Nephron (organoid): ENCODE measurements around the gene CGREF1.

ENCODE experiments used
- H3K27ac Mint-ChIP-seq, 3 experiments: 2 replicates each; pipeline ENCODE4 v1.8.0; 2020; ENCODE audit warnings: mixed read lengths in 3 of 3, mild to moderate bottlenecking in 2 of 3, moderate library complexity in 1 of 3
- H3K27me3 Mint-ChIP-seq: 2 replicates; pipeline ENCODE4 v1.8.0; 2021; ENCODE audit warnings: low read depth, mild to moderate bottlenecking, moderate library complexity, mixed read lengths
- H3K36me3 Mint-ChIP-seq: 2 replicates; pipeline ENCODE4 v1.8.0; 2020; ENCODE audit warnings: low read depth, mixed read lengths
- H3K4me1 Mint-ChIP-seq: 2 replicates; pipeline ENCODE4 v1.8.0; 2020; ENCODE audit warnings: mixed read lengths
- H3K4me3 Mint-ChIP-seq, 3 experiments: 2 replicates each; pipeline ENCODE4 v1.8.0; 2020; ENCODE audit warnings: mild to moderate bottlenecking in 3 of 3, mixed read lengths in 3 of 3, moderate library complexity in 2 of 3
- H3K9me3 Mint-ChIP-seq: 2 replicates; pipeline ENCODE4 v1.8.0; 2020; ENCODE audit warnings: mixed read lengths
- TF ChIP-seq, protein P1 (sequence below), 3 experiments: fragments of 200-600 bp; sonication (generic); IDR thresholded peaks; one replicate each; pipeline ENCODE4 v1.5.0; 2021; ENCODE audit warnings: antibody characterized with exemption in 3 of 3; ENCODE audit not compliant: unreplicated experiment in 3 of 3

Gene CGREF1, protein sequence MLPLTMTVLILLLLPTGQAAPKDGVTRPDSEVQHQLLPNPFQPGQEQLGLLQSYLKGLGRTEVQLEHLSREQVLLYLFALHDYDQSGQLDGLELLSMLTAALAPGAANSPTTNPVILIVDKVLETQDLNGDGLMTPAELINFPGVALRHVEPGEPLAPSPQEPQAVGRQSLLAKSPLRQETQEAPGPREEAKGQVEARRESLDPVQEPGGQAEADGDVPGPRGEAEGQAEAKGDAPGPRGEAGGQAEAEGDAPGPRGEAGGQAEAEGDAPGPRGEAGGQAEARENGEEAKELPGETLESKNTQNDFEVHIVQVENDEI

DNA sequence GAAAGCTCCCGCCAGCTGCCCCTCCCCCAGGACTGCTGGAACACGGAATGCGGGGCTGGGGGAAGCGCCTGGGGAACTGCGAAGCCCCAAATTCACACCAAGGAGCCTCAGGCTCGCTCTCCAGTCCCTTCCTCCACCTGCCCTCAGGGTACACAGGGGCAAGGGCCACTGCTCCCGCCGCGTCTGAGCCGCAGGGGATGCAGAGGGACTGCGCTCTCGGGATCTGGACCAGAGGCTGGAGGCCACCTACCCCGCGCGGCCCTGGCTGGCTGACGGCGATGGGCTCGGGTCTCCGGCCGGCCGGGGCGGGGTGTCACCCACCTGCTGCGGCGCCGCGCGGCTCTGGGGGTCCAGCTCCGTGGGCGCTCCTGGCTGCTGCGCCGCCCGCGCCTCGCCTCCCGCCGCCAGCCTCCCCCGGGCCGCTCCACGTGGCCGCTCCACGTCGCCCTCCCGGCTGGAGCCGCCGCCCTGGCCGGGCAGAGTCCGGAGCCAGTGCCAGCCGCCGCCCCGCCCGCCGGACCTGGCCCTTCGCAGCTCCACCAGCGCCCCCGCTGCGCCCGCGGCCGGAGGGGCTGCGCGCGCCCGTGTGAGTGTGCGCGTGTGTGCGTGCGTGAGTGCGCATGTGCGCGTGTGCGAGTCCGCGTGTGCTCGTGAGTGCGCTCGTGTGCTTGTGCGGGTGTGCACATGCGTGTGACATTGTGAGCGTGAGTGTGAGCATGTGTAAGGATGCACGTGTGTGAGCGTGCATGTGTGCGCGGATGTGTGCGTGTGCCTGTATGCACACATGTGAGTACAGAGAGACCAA, at the start of gene CGREF1:
CGREF1 (minus strand) TSS at position 604 of the 805 bp plus-strand sequence. CDS start 14,762 bp downstream, outside the sequence.
- TF ChIP-seq, protein P1, sequence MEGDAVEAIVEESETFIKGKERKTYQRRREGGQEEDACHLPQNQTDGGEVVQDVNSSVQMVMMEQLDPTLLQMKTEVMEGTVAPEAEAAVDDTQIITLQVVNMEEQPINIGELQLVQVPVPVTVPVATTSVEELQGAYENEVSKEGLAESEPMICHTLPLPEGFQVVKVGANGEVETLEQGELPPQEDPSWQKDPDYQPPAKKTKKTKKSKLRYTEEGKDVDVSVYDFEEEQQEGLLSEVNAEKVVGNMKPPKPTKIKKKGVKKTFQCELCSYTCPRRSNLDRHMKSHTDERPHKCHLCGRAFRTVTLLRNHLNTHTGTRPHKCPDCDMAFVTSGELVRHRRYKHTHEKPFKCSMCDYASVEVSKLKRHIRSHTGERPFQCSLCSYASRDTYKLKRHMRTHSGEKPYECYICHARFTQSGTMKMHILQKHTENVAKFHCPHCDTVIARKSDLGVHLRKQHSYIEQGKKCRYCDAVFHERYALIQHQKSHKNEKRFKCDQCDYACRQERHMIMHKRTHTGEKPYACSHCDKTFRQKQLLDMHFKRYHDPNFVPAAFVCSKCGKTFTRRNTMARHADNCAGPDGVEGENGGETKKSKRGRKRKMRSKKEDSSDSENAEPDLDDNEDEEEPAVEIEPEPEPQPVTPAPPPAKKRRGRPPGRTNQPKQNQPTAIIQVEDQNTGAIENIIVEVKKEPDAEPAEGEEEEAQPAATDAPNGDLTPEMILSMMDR (IDR thresholded peaks at IDR 0.05; ENCODE audit: unreplicated experiment in 3 of 3), result no peak
- H3K27ac Mint-ChIP-seq, result no peak within 1 kb of the TSS
- H3K4me1 Mint-ChIP-seq, result peaks cover 6% of the 10 kb centered on the region
- H3K36me3 Mint-ChIP-seq, result no peaks in the 10 kb centered on the region
- peak within 1 kb of the TSS; percentile 76 to 87 (median 80) for H3K4me3 Mint-ChIP-seq
- H3K27me3 Mint-ChIP-seq, result peaks cover 77% of the 10 kb centered on the region
- peaks cover 2% of the 10 kb centered on the region for H3K9me3 Mint-ChIP-seq

DNA sequence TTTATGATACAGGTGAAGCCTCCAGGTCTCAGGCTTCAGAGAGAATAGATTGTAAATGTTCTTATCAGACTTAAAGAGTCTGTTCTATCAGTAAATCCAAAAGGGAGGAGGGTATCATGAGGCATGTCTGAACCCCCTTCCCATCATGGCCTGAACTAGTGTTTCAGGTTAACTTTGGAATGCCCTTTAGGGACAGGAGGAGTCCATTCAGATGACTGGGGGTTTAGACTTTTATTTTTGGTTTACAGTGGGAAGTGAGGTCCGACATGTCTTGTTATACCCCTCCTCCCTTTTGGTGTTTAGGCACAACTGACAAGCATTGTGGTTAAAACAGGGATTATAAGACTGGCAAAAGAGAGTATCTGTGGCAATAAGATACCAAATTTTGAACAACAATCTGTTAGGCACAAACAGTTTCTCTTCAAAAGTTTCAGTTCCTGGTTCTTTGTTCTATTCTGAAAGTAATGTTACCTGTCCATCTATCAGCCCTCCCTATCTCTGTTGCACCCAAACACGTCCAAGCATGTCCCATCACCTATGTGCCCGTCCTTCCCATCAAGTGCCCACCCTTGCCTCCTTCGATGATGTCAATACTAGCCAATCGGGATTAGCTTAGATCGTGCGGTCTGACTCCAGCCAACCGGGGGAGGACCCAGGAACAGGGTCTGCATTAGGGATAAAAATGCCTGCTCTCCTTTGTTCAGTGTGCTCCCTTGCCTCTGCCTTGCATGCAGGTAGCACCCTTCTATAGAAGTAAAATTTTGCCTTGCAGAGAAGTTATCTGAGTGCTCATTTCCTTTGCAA, 46.2 kb upstream of the CGREF1 start:
- H3K4me1 Mint-ChIP-seq, result no peaks in the 10 kb centered on the region
- no peak overlapping the region for H3K27ac Mint-ChIP-seq
- H3K9me3 Mint-ChIP-seq, result no peaks in the 10 kb centered on the region
- peaks cover 14% of the 10 kb centered on the region for H3K27me3 Mint-ChIP-seq
- H3K4me3 Mint-ChIP-seq, result no peak overlapping the region
- TF ChIP-seq, protein P1 (IDR thresholded peaks at IDR 0.05; ENCODE audit: unreplicated experiment in 3 of 3), result no peak
- no peaks in the 10 kb centered on the region for H3K36me3 Mint-ChIP-seq

GRCh38 chr2:27162151-27163121, 43.5 kb upstream of the CGREF1 start:
- H3K9me3 Mint-ChIP-seq, result no peaks in the 10 kb centered on the region
- H3K4me1 Mint-ChIP-seq, result no peaks in the 10 kb centered on the region
- no peak overlapping the region for H3K27ac Mint-ChIP-seq
- H3K4me3 Mint-ChIP-seq, result no peak overlapping the region
- H3K27me3 Mint-ChIP-seq, result peaks cover 8% of the 10 kb centered on the region
- TF ChIP-seq, protein P1 (IDR thresholded peaks at IDR 0.05; ENCODE audit: unreplicated experiment in 3 of 3), result no peak
- H3K36me3 Mint-ChIP-seq, result no peaks in the 10 kb centered on the region

DNA sequence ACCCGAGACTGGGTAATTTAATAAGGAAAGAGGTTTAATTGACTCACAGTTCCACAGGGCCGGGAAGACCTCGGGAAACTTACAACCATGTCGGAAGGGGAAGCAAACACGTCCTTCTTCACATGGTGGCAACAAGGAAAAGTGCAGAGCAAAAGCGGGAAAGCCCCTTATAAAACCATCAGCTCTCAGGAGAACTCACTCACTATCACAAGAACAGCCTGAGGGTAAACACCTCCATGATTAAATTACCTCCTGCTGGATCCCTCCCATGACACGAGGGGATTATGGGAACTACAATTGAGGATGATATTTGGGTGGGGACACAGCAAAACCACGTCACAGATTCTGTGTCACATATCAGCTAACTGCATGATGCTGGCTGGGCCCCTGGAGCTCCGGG, 41.3 kb upstream of the CGREF1 start:
- Mint-ChIP-seq H3K4me3 (no peak overlapping the region), H3K4me1 (no peaks in the 10 kb centered on the region), H3K27me3 (peaks cover 8% of the 10 kb centered on the region), H3K9me3 (no peaks in the 10 kb centered on the region), H3K27ac (no peak overlapping the region), H3K36me3 (no peaks in the 10 kb centered on the region)
- TF ChIP-seq, protein P1 (IDR thresholded peaks at IDR 0.05; ENCODE audit: unreplicated experiment in 3 of 3), result no peak

DNA sequence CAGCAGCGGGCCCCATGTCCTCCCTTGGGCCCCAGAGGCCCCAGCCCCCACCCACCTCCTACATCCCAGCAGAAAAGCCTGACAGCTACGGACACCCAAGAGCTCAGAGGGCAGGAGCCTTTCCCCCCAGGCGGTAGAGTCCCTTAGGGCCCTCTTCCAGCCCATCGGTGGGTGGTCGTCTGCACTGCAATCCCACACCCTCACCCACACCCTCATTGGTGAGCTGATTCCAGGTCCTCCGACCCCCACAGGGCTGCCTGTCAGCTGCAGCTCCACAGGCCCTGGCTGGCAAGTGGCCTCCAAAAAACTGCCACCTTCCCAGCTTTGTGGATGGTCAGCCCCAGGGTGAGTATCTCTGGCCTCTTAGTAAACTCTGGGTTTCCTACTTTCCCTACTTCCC, 40.3 kb upstream of the CGREF1 start:
- Mint-ChIP-seq H3K27ac (no peak overlapping the region), H3K36me3 (no peaks in the 10 kb centered on the region), H3K4me1 (peaks cover 7% of the 10 kb centered on the region), H3K9me3 (no peaks in the 10 kb centered on the region), H3K27me3 (peaks cover 6% of the 10 kb centered on the region), H3K4me3 (no peak overlapping the region)
- TF ChIP-seq, protein P1 (IDR thresholded peaks at IDR 0.05; ENCODE audit: unreplicated experiment in 3 of 3), result no peak
